Adrenal gland (tissue), 5 donors: ENCODE measurements around the gene PPP2R5D.
"Not testable (repeated sequence)": the region's sequence is repeated elsewhere in the genome, so short reads cannot be mapped to it uniquely, and the experiment has no call there.

Source experiments
- CTCF ChIP-seq, 6 experiments: fragments of 450-650 bp in 4 of 6; fragments of 200-600 bp in 2 of 6; sonication (generic) in 1 of 6; IDR thresholded peaks; 1 replicate in 5 of 6; 2 replicates in 1 of 6; pipeline versions ENCODE4 v1.5.1 to v1.8.0; 2016 to 2021; ENCODE audit warnings: antibody characterized with exemption in 6 of 6, mild to moderate bottlenecking in 2 of 6, moderate library complexity in 1 of 6
- POLR2A ChIP-seq, 2 donors: fragments of 450-650 bp; IDR thresholded peaks; one replicate each; pipeline ENCODE4 v1.6.1; 2017; ENCODE audit warnings: antibody characterized with exemption in 2 of 2, mild to moderate bottlenecking in 2 of 2, moderate library complexity in 1 of 2
- donor health status: DM: no; HTN: no; CAD: no.

- not testable (repeated sequence) for TF ChIP-seq CTCF, POLR2A (IDR thresholded peaks at IDR 0.05)
Measured at GRCh38 chr6:42941356-42941755, 43.0 kb upstream of the PPP2R5D start.
